Kasumi-1 (cell line): Measurements from ENCODE around the gene GPR143.
"Not testable (repeated sequence)": the region's sequence is repeated elsewhere in the genome, so short reads cannot be mapped to it uniquely, and the experiment has no call there.

Experiments
- DNase-seq, 2 experiments: peaks; one replicate each; lab custom pipeline; 2025; lab: John Stamatoyannopoulos, UW

GPR143 gene

GRCh38 chrX:9768321-9768839 lies 2.7 kb upstream of the GPR143 start:
- DNase-seq = not testable (repeated sequence)

- no peak for DNase-seq
These were observed 1.7 kb upstream of the GPR143 start for GRCh38 chrX:9767375-9767774.

GRCh38 chrX:9765072-9765736 lies 443 bp downstream of the GPR143 start:
- DNase-seq = no peak

GRCh38 chrX:9759337-9759736 lies 6.3 kb downstream of the GPR143 start:
- no peak for DNase-seq

- no peak for DNase-seq
These were observed 7.5 kb downstream of the GPR143 start for GRCh38 chrX:9758021-9758638.

GRCh38 chrX:9757366-9757765 lies 8.3 kb downstream of the GPR143 start:
- no peak for DNase-seq

GRCh38 chrX:9749146-9749692 lies 16.4 kb downstream of the GPR143 start:
- DNase-seq = no peak

GRCh38 chrX:9747644-9748043 lies 18.0 kb downstream of the GPR143 start:
- DNase-seq = no peak

- peak; percentile 39 to 40 for DNase-seq
These were observed 19.3 kb downstream of the GPR143 start for GRCh38 chrX:9746148-9746888.

GRCh38 chrX:9745417-9746115 lies 20.1 kb downstream of the GPR143 start:
- DNase-seq = peak; percentile 36 to 49

GRCh38 chrX:9739130-9739529 lies 26.5 kb downstream of the GPR143 start:
- no peak for DNase-seq

GRCh38 chrX:9738151-9738550 lies 27.5 kb downstream of the GPR143 start:
- no peak for DNase-seq

GRCh38 chrX:9737363-9737762 lies 28.3 kb downstream of the GPR143 start:
- DNase-seq = no peak

GRCh38 chrX:9730752-9731151 lies 34.9 kb downstream of the GPR143 start:
- no peak for DNase-seq

- DNase-seq = no peak
These were observed 35.6 kb downstream of the GPR143 start for GRCh38 chrX:9730078-9730477.

GRCh38 chrX:9729171-9729885 lies 36.3 kb downstream of the GPR143 start:
- DNase-seq = no peak

- DNase-seq = peak; percentile 32 to 37
These were observed 37.4 kb downstream of the GPR143 start for GRCh38 chrX:9728261-9728660.

- DNase-seq = no peak
These were observed 40.9 kb downstream of the GPR143 start for GRCh38 chrX:9724711-9725110.

GRCh38 chrX:9717376-9717775 lies 48.3 kb downstream of the GPR143 start:
- DNase-seq = no peak

- no peak for DNase-seq
These were observed 55.3 kb downstream of the GPR143 start for GRCh38 chrX:9710332-9710731.

GRCh38 chrX:9708923-9709553 lies 56.6 kb downstream of the GPR143 start:
- DNase-seq = peak; percentile 72 to 73
